SU-DHL-6 (cell line): ENCODE measurements around the gene MUC20.

Source experiments
- H2AFZ ChIP-seq: fragments of 200-600 bp; sonication (generic); 2 replicates; pipeline ENCODE4 v1.6.1; 2014; ENCODE audit warnings: low read depth, mild to moderate bottlenecking, moderate library complexity, mixed read lengths, antibody characterized with exemption, low read length; ENCODE audit not compliant: severe bottlenecking
- H3F3A ChIP-seq: fragments of 200-600 bp; shearing (Covaris generic); 2 replicates; pipeline ENCODE4 v1.6.0; 2016; ENCODE audit warnings: antibody characterized with exemption, mild to moderate bottlenecking; ENCODE audit not compliant: insufficient read depth
- H3K27ac ChIP-seq: fragments of 200-600 bp; sonication (generic); 2 replicates; pipeline ENCODE4 v1.5.1; 2016; ENCODE audit warnings: low read depth, mild to moderate bottlenecking, low read length, moderate library complexity, mixed read lengths
- H3K27me3 ChIP-seq: fragments of 200-600 bp; sonication (generic), shearing (Covaris generic); 2 replicates; pipeline ENCODE4 v1.6.0; 2014; ENCODE audit warnings: mild to moderate bottlenecking, low read length
- H3K36me3 ChIP-seq: fragments of 200-600 bp; sonication (generic); 2 replicates; pipeline ENCODE4 v1.6.1; 2014; ENCODE audit warnings: mild to moderate bottlenecking, low read length, mixed read lengths
- H3K4me2 ChIP-seq: fragments of 300-600, 200-600 bp; shearing (Covaris generic), sonication (generic); 2 replicates; pipeline ENCODE4 v1.6.0; 2014; ENCODE audit warnings: low read length, low read depth, mild to moderate bottlenecking; ENCODE audit not compliant: poor library complexity, severe bottlenecking
- H3K4me3 ChIP-seq: fragments of 200-600 bp; sonication (generic); 2 replicates; pipeline ENCODE4 v1.5.1; 2014; ENCODE audit warnings: antibody characterized with exemption, low read length, mild to moderate bottlenecking, mixed read lengths; ENCODE audit not compliant: insufficient read depth, poor library complexity, severe bottlenecking
- H3K79me2 ChIP-seq: fragments of 200-600 bp; sonication (generic); 2 replicates; pipeline ENCODE4 v1.6.1; 2014; ENCODE audit warnings: mild to moderate bottlenecking, low read length, moderate library complexity; ENCODE audit not compliant: insufficient read depth
- H3K9ac ChIP-seq: fragments of 200-600 bp; sonication (generic); 2 replicates; pipeline ENCODE4 v1.7.0; 2014; ENCODE audit warnings: mild to moderate bottlenecking, low read length
- H3K9me2 ChIP-seq: fragments of 200-600 bp; sonication (generic); replicated peaks from 2 replicates; pipeline ENCODE4 v1.6.1; 2014; ENCODE audit warnings: low read length; ENCODE audit not compliant: insufficient read depth
- H3K9me3 ChIP-seq: fragments of 200-600 bp; sonication (generic); 2 replicates; pipeline ENCODE4 v1.6.1; 2014; ENCODE audit warnings: low read length, mixed read lengths; ENCODE audit not compliant: insufficient read depth
- H4K20me1 ChIP-seq: fragments of 200-600 bp; sonication (generic); 2 replicates; pipeline ENCODE4 v1.6.1; 2014; ENCODE audit warnings: low read depth, mild to moderate bottlenecking, antibody characterized with exemption, low read length, moderate library complexity, mixed read lengths
- EZH2phosphoT487 ChIP-seq: fragments of 200-600 bp; sonication (generic), shearing (Covaris generic); conservative IDR thresholded peaks from 2 replicates; pipeline ENCODE4 v1.6.1; 2018; ENCODE audit warnings: mild to moderate bottlenecking, antibody characterized with exemption, low read length, moderate library complexity, mixed read lengths
- TF ChIP-seq, protein P1 (sequence below): fragments of 200-600 bp; sonication (generic); IDR thresholded peaks from one replicate; pipeline ENCODE4 v1.5.1; 2017; ENCODE audit warnings: antibody characterized with exemption, mild to moderate bottlenecking, low read length, moderate library complexity; ENCODE audit not compliant: insufficient read depth, poor library complexity, severe bottlenecking

The MUC20 gene

DNA sequence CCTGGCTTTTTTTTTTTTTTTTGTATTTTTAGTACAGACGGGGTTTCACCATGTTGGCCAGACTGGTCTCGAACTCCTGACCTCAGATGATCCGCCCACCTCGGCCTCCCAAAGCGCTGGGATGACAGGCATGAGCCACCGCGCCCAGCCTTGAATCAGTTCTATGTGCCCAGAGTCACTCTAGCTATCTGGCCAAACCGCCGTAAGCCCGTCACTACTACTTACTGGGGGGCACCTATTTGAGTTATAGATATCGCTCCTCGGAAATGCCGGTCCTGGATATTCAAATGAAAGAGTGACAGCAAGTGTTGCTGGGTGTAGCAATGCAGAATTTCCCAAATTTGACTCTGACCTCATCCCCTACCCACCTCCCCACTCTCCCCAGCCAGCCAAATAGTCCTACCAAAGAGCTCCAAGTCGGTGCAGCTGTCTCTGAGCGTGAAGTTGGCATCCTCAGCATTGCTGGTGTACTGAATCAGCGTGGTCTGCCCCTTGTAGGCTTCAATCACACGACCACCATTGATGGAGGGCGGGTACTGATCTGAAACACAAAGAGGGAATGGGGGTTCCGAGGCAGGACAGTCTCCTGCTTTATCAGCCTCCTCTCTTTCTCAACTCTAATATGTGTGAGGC is 38.1 kb downstream of the MUC20 start:
- H3K9me2 ChIP-seq: no peaks in the 10 kb centered on the region
- H4K20me1 ChIP-seq: no peaks in the 10 kb centered on the region
- no peak overlapping the region for H3K9ac ChIP-seq
- H3K36me3 ChIP-seq: no peaks in the 10 kb centered on the region
- H3K4me2 ChIP-seq: no peak overlapping the region
- no peak for TF ChIP-seq EZH2phosphoT487
- TF ChIP-seq, protein P1, sequence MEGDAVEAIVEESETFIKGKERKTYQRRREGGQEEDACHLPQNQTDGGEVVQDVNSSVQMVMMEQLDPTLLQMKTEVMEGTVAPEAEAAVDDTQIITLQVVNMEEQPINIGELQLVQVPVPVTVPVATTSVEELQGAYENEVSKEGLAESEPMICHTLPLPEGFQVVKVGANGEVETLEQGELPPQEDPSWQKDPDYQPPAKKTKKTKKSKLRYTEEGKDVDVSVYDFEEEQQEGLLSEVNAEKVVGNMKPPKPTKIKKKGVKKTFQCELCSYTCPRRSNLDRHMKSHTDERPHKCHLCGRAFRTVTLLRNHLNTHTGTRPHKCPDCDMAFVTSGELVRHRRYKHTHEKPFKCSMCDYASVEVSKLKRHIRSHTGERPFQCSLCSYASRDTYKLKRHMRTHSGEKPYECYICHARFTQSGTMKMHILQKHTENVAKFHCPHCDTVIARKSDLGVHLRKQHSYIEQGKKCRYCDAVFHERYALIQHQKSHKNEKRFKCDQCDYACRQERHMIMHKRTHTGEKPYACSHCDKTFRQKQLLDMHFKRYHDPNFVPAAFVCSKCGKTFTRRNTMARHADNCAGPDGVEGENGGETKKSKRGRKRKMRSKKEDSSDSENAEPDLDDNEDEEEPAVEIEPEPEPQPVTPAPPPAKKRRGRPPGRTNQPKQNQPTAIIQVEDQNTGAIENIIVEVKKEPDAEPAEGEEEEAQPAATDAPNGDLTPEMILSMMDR: no peak
- no peaks in the 10 kb centered on the region for H3K79me2 ChIP-seq
- H3K27ac ChIP-seq: no peak overlapping the region
- H3F3A ChIP-seq: no peaks in the 10 kb centered on the region
- no peaks in the 10 kb centered on the region for H3K9me3 ChIP-seq
- H2AFZ ChIP-seq: no peak overlapping the region
- H3K27me3 ChIP-seq: no peaks in the 10 kb centered on the region
- no peak overlapping the region for H3K4me3 ChIP-seq

DNA sequence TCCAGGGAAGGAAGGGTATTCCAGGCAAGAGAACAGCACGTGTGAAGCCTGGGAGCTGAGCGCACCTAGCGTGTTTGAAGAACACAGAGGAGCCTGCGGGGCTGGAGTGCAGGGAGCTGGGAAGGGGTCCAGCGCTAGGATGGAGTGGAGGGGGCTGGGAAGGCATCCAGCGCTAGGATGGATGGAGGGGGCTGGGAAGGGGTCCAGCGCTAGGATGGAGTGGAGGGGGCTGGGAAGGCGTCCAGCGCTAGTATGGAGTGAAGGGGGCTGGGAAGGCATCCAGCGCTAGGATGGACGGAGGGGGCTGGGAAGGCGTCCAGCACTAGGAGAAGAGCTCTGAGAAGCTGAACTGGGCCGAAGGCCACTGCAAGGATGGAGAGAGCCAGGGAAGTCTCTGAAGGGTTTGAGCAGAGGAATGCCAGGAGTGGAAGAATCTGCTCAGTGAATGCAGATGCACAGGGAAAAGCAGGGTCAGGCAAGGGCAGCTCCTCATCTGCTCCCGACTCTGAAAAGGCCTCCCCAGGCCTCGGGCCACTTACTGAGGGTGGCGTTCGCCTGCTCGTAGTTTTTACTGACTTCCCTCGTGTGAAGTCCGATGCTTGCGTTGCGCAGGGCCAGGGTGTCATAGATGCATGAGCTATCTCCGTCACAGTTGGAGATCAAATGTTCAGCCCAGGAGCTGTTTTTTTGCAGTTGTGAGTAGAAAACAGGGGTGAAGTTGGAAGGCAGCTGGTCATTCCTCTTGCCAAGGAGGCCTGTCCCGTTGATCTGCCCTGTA is 39.8 kb downstream of the MUC20 start:
- H3F3A ChIP-seq: no peaks in the 10 kb centered on the region
- H3K79me2 ChIP-seq: no peaks in the 10 kb centered on the region
- H3K4me2 ChIP-seq: no peak overlapping the region
- no peaks in the 10 kb centered on the region for H3K9me3 ChIP-seq
- no peak overlapping the region for H3K27ac ChIP-seq
- H3K36me3 ChIP-seq: no peaks in the 10 kb centered on the region
- no peak overlapping the region for H2AFZ ChIP-seq
- TF ChIP-seq EZH2phosphoT487: no peak
- TF ChIP-seq, protein P1: no peak
- no peak overlapping the region for H3K4me3 ChIP-seq
- no peak overlapping the region for H3K9ac ChIP-seq
- H4K20me1 ChIP-seq: no peaks in the 10 kb centered on the region
- H3K27me3 ChIP-seq: no peaks in the 10 kb centered on the region
- no peaks in the 10 kb centered on the region for H3K9me2 ChIP-seq

DNA sequence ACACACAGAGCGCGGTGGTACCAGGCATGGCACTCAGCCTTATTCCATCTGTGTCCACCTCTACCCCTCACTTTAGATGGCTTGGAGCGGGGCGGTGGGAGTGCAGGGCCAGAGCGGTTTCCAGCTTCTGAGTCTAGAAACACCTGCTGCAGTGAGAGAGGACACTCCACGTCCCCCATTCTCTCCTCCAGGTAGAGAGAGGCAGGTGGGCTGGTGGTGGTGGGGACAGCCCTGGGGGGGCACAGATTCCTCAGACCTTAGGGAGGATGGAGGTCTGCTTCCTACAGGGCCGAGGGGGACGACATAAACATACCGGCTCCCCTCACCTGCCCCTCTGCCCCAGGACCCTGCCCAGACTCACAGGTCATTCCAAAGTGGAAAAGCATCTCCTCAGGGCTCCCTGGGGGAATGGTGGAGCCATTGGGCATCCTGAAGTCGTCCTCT is 40.4 kb downstream of the MUC20 start:
- no peaks in the 10 kb centered on the region for H3F3A ChIP-seq
- H2AFZ ChIP-seq: no peak overlapping the region
- TF ChIP-seq, protein P1: no peak
- no peak for TF ChIP-seq EZH2phosphoT487
- no peaks in the 10 kb centered on the region for H3K27me3 ChIP-seq
- H3K4me3 ChIP-seq: no peak overlapping the region
- H3K9me2 ChIP-seq: no peaks in the 10 kb centered on the region
- H3K4me2 ChIP-seq: no peak overlapping the region
- H3K79me2 ChIP-seq: no peaks in the 10 kb centered on the region
- no peaks in the 10 kb centered on the region for H3K36me3 ChIP-seq
- H4K20me1 ChIP-seq: no peaks in the 10 kb centered on the region
- no peak overlapping the region for H3K27ac ChIP-seq
- no peak overlapping the region for H3K9ac ChIP-seq
- H3K9me3 ChIP-seq: no peaks in the 10 kb centered on the region
